OCI-LY3 (cell line): ENCODE measurements around the gene NDUFAF8.

Experiments used
- H2AFZ ChIP-seq: fragments of 200-600, 300-600 bp; shearing (Covaris generic); 2 replicates; pipeline ENCODE4 v1.6.0; 2014; ENCODE audit warnings: antibody characterized with exemption, low read depth, low read length
- H3K27ac ChIP-seq: fragments of 200-600, 300-600 bp; sonication (generic); 2 replicates; pipeline ENCODE4 v1.5.1; 2014; ENCODE audit warnings: mild to moderate bottlenecking, low read length, moderate library complexity, mixed read lengths
- H3K27me3 ChIP-seq: fragments of 200-600, 300-600 bp; sonication (generic); 2 replicates; pipeline ENCODE4 v1.6.1; 2014; ENCODE audit warnings: low read depth, low read length, mixed read lengths
- H3K36me3 ChIP-seq: fragments of 200-600, 300-600 bp; sonication (generic); replicated peaks from 2 replicates; pipeline ENCODE3; 2014; ENCODE audit warnings: low read depth, low read length, mixed read lengths
- H3K4me1 ChIP-seq: fragments of 300-600, 200-600 bp; sonication (generic); 2 replicates; pipeline ENCODE4 v1.6.1; 2014; ENCODE audit warnings: low read length, mixed read lengths
- H3K4me2 ChIP-seq: fragments of 200-600, 300-600 bp; sonication (generic); 2 replicates; pipeline ENCODE4 v1.6.1; 2014; ENCODE audit warnings: low read length, mixed read lengths
- H3K4me3 ChIP-seq: fragments of 300-600, 200-600 bp; sonication (generic); 2 replicates; pipeline ENCODE4 v1.5.1; 2014; ENCODE audit warnings: antibody characterized with exemption, mild to moderate bottlenecking, low read length, moderate library complexity
- H3K79me2 ChIP-seq: fragments of 300-600, 200-600 bp; shearing (Covaris generic); 2 replicates; pipeline ENCODE4 v1.6.1; 2014; ENCODE audit warnings: mild to moderate bottlenecking, low read length, mixed read lengths
- H3K9ac ChIP-seq: fragments of 300-600, 200-600 bp; shearing (Covaris generic); 2 replicates; pipeline ENCODE4 v1.6.0; 2014; ENCODE audit warnings: mild to moderate bottlenecking, low read length, moderate library complexity
- H3K9me3 ChIP-seq: fragments of 200-600, 300-600 bp; shearing (Covaris generic); 2 replicates; pipeline ENCODE4 v1.6.1; 2014; ENCODE audit warnings: low read length, mixed read lengths; ENCODE audit not compliant: insufficient read depth
- H4K20me1 ChIP-seq: fragments of 200-600, 300-600 bp; sonication (generic); 2 replicates; pipeline ENCODE4 v1.6.1; 2016; ENCODE audit warnings: low read length, mixed read lengths; ENCODE audit not compliant: insufficient read depth
- EZH2phosphoT487 ChIP-seq: fragments of 200-600 bp; shearing (Covaris generic); IDR thresholded peaks from 2 replicates; pipeline ENCODE4 v1.6.1; 2018; ENCODE audit warnings: antibody characterized with exemption, mixed run types, low read depth
- TF ChIP-seq, protein P1 (sequence below): fragments of 200-600, 300-600 bp; sonication (generic); IDR thresholded peaks from 2 replicates; pipeline ENCODE4 v1.5.1; 2014; ENCODE audit warnings: antibody characterized with exemption, low read length, low read depth

NDUFAF8 gene

DNA sequence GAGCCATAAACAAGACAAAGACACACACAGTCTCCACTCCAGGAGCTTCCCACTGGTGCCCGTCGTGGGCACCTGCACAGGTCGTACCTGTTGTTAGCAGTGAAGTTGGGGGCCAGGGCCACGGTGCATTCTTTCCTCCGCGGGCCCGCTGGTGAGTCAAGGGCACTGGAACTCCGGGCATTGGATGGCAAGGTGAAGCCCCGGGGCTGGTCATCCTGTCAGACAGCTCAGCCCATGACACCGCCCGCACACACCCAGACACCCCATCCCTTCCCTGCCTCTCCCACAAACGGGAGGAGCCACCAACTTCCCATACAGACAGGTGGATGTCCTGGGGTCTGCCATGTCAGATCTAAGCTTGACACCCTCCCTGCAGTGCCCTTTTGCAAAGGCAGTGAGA lies 32.5 kb upstream of the NDUFAF8 start:
- H3K79me2 ChIP-seq: no peaks in the 10 kb centered on the region
- H3K9ac ChIP-seq: no peak overlapping the region
- no peaks in the 10 kb centered on the region; the same call in 1 of the 2 replicates for H3K4me1 ChIP-seq
- no peaks in the 10 kb centered on the region for H3K36me3 ChIP-seq
- H3K27ac ChIP-seq: no peak overlapping the region
- no peak overlapping the region for H2AFZ ChIP-seq
- no peaks in the 10 kb centered on the region for H3K27me3 ChIP-seq
- H3K4me3 ChIP-seq: no peak overlapping the region
- no peak for TF ChIP-seq EZH2phosphoT487
- TF ChIP-seq, protein P1, sequence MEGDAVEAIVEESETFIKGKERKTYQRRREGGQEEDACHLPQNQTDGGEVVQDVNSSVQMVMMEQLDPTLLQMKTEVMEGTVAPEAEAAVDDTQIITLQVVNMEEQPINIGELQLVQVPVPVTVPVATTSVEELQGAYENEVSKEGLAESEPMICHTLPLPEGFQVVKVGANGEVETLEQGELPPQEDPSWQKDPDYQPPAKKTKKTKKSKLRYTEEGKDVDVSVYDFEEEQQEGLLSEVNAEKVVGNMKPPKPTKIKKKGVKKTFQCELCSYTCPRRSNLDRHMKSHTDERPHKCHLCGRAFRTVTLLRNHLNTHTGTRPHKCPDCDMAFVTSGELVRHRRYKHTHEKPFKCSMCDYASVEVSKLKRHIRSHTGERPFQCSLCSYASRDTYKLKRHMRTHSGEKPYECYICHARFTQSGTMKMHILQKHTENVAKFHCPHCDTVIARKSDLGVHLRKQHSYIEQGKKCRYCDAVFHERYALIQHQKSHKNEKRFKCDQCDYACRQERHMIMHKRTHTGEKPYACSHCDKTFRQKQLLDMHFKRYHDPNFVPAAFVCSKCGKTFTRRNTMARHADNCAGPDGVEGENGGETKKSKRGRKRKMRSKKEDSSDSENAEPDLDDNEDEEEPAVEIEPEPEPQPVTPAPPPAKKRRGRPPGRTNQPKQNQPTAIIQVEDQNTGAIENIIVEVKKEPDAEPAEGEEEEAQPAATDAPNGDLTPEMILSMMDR: no peak
- no peak overlapping the region for H3K4me2 ChIP-seq
- no peaks in the 10 kb centered on the region for H3K9me3 ChIP-seq
- H4K20me1 ChIP-seq: no peaks in the 10 kb centered on the region

DNA sequence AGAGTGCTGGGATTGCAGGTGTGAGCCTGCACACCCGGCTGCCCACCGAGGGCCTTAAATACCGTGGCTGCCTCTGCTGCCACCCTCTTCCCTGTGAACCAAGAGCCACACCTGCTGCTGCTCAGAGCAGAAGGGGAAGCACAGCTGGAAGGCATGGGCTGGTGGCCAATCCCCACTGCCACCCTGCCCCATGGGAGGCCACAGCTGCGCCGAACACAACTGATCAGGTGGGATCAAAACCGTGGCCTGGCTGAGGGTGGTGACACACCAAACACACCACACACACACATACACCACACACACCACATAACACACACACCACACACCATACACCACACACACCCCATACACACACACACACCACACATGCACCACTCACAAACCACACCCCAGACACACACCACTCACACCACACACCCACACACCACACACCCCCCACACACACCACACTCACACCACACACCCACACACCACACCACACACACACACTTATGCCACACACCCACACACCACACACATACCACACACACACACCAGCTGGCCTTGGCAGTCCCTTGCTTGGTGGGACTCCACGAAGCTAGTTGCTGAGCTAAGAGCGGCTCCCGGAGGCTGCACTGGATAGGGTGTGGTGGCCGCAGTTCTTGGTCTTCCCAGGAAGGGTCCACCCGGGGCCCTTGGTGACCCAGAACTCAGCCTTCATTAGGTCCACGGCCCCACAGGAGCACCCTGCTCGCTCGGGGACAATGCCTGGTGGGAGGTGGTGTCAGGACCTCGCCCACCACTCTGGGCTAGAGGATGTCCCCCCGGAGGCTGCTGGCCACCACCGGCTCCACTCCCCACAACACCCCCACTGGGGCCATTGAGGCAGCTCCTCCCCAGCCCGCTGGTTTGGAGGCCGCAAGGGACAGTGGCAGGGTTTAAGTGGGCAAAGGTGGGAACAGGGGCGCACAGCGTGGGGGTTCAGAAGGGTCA lies 31.2 kb upstream of the NDUFAF8 start:
- H3K27ac ChIP-seq: no peak overlapping the region

DNA sequence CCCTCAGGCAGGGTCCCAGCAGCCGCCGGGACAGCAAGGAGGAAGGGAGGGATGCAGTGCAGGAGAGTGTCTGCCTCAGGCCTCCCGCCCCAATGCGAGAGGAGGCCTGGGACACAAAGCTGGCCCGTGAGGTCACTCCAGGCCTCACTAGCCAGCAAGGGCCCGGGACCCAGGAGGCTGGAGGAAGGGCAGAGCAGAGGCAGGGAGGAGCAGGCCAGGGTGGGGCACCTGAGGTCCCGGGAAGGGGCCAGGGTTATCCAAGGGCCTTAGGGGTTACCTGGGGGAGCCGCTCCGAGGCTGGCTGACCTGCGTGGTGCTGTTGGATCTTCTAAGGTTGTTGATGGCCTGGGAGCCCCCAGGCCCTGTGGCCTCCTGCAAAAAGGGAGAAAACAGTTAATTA lies 30.5 kb upstream of the NDUFAF8 start:
- Histone ChIP-seq H3K4me3 (no peak overlapping the region), H3K9ac (no peak overlapping the region), H2AFZ (no peak overlapping the region), H3K4me1 (no peaks in the 10 kb centered on the region; the same call in 1 of the 2 replicates), H3K27me3 (no peaks in the 10 kb centered on the region), H3K9me3 (no peaks in the 10 kb centered on the region), H3K36me3 (no peaks in the 10 kb centered on the region), H3K4me2 (no peak overlapping the region), H3K27ac (no peak overlapping the region), H3K79me2 (no peaks in the 10 kb centered on the region), H4K20me1 (no peaks in the 10 kb centered on the region)
- no peak for TF ChIP-seq EZH2phosphoT487
- TF ChIP-seq, protein P1: no peak

More for the DNA sequence above, 31.2 kb upstream of the NDUFAF8 start:
- H3K4me1 ChIP-seq: no peaks in the 10 kb centered on the region; the same call in 1 of the 2 replicates
- H3K79me2 ChIP-seq: no peaks in the 10 kb centered on the region
- H3K36me3 ChIP-seq: no peaks in the 10 kb centered on the region
- no peak overlapping the region for H3K4me2 ChIP-seq
- no peak overlapping the region for H3K4me3 ChIP-seq
- TF ChIP-seq, protein P1: no peak
- no peak for TF ChIP-seq EZH2phosphoT487
- no peaks in the 10 kb centered on the region for H3K9me3 ChIP-seq
- H3K27me3 ChIP-seq: no peaks in the 10 kb centered on the region
- no peak overlapping the region for H3K9ac ChIP-seq
- no peak overlapping the region for H2AFZ ChIP-seq
- H4K20me1 ChIP-seq: no peaks in the 10 kb centered on the region

DNA sequence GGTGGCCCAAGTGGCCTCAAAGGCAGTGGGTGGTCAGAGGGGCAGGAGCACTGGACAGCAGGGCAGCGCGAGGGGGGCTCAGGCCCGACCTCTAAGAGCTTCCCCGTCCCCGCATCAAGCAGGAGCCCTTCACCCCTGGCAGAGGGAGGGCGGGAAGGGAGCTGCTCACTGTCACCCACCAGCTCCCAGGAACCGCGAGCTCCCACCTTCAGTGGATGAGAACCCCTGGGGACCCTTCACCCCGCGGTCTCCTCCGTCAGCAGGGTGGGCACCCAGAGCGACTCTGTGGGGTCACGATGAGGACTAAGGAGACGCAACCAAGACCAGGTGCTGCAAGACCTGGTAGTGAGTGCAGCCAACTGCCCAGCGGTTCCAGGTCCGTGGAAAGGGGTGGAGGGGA lies 30.0 kb upstream of the NDUFAF8 start:
- Histone ChIP-seq H3K9me3 (no peaks in the 10 kb centered on the region), H3K4me3 (no peak overlapping the region), H3K79me2 (no peaks in the 10 kb centered on the region), H3K27me3 (no peaks in the 10 kb centered on the region), H3K4me2 (no peak overlapping the region), H4K20me1 (no peaks in the 10 kb centered on the region), H3K36me3 (no peaks in the 10 kb centered on the region), H3K4me1 (no peaks in the 10 kb centered on the region; the same call in 1 of the 2 replicates), H3K27ac (no peak overlapping the region), H3K9ac (no peak overlapping the region), H2AFZ (no peak overlapping the region)
- TF ChIP-seq, protein P1: no peak
- no peak for TF ChIP-seq EZH2phosphoT487
